Stimulated activated CD4-positive, alpha-beta T cell treated with anti-CD3 and anti-CD28 coated beads, Interleukin-2, amount 100 ng/mL, for 48 hours (primary cell): Measurements from ENCODE around the gene CLCA2.

ENCODE experiments used
- DNase-seq, 2 donors: peaks; one replicate each; pipeline ENCODE4 v3.0.0-alpha.2; 2020

Gene CLCA2

DNA sequence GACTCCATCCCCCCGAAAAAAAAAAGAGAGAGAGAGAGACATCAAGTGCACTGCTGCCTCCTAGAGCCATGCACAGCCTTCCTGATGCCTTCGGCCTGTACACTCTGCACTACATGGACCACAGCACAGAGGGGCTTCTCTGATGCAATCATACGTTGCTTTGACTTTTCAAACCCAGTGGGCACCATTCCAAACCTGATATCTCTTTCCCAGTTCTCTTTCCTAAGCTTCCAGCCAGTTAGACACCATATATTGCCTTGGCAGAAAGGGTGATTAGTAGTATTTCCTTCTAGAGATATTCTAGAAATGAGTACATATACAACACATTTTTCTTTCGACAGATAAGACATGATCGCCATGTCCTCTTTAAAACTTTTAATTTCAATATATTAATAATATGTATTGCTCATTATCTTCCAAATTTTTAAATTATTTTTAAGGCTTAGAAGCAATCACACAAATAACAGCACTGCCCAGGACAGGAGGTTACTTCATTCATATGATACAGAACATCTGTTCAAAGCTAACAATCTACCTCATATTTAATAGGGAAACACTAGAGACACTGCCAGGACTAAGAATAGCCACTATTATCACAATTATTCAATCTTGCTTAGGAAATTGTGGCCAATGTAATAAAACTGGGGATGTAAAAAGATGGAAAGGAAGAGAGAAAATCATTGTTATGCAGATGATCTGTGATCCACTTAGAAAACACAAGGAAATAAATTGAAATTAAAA is 54.6 kb downstream of the CLCA2 start:
- no peak for DNase-seq

- DNase-seq, result no peak
These were observed 58.0 kb downstream of the CLCA2 start for GRCh38 chr1:86481966-86482365.

- DNase-seq, result no peak
These were observed 63.3 kb downstream of the CLCA2 start for GRCh38 chr1:86487131-86487810.

DNA sequence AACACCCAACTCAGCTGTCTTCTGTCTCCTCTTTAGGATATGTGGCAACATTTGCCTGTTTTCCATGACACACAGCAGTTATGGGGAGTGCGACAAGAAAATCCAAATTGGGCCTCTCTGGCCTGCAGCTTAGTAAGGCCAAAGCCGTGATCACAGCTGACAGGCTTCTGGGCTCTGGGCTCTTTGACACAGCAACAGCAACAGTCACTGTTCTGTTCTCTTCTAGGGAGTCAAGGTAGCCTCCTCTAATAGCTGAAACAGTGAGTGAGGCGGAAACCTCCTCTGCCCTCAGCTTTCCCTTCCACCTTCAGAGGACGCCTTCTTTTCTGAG is 63.8 kb downstream of the CLCA2 start:
- DNase-seq, result no peak

GRCh38 chr1:86489242-86489878 is 65.4 kb downstream of the CLCA2 start:
- DNase-seq, result no peak

DNA sequence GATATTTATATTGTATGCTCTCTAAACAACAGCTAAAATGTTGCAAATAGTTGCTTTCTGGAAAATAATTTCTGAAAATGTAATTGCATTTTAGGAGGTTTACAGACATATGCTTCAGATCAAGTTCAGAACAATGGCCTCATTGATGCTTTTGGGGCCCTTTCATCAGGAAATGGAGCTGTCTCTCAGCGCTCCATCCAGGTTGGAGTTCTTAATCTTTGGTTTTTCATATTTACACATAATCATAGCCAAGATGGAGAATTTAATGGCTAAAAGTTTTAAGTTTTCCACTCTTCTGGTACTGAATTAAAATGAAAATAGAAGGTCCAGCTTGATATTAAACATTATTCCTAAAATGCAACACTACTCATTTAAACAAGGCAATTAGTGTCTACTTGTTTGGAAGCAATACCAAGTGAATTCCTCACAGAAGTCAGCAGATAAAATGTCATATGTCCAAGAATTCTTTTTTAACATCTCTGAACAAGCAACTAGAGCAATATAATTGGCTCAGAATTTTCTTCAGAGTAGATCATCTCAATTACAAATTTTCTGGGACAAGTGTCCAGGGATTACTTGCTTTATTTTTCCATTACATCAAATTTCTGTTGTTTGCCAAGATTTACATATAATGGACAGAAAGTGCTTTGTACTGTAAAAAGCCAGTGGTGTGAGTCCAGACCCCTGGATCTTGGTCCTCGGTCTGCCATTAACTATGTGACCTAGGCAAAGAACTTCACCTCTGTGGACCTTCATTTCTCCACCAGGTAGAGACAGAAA is 67.4 kb downstream of the CLCA2 start:
- no peak for DNase-seq

GRCh38 chr1:86498281-86498680 is 74.3 kb downstream of the CLCA2 start:
- no peak for DNase-seq

DNA sequence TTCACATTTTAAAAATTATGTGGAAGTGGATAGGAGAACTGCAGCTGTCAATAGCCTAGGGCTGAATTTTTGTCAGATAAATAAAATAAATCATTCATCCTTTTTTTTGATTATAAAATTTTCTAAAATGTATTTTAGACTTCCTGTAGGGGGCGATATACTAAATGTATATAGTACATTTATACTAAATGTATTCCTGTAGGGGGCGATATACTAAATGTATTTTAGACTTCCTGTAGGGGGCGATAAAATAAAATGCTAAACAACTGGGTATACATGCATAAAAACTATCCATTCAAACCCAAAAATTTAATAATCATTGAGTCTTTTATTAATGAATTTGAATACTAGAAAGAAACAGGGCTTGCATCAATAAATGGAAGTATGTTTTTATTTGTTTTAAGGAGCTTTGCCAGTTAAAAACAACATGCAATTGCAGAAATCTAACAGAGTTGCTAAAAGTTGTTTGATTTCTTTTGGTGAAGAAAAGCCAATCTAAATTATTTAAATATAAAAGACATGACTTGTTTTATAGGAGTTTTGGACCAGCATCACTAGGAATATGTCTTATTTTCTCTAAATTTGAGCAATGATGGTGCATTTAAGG is 76.1 kb downstream of the CLCA2 start:
- no peak for DNase-seq

DNA sequence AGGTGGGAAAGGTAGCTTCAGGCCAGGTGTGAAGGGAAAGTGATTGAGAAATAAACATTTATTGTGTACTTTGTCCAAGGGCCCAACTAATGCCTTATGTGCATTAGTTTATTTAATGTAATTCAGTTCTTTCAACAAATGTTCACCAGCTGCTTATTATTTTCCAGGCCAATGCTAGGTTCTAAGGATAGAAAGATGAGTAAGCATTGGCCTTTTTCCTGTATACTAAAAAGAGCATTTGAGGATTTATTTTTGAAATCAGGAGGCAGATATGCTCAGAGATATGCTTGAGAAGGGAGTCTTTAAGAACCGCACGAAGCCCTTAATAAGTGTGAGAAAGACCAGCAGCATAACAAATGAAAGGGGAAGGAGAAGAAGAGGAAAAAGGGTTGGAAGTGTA is 76.7 kb downstream of the CLCA2 start:
- no peak for DNase-seq

- DNase-seq, result peak; percentile 4 to 13
These were observed 78.2 kb downstream of the CLCA2 start for GRCh38 chr1:86502125-86502646.

- DNase-seq, result no peak
These were observed 78.9 kb downstream of the CLCA2 start for GRCh38 chr1:86502721-86503405.

GRCh38 chr1:86503406-86504136 is 79.6 kb downstream of the CLCA2 start:
- DNase-seq, result no peak

DNA sequence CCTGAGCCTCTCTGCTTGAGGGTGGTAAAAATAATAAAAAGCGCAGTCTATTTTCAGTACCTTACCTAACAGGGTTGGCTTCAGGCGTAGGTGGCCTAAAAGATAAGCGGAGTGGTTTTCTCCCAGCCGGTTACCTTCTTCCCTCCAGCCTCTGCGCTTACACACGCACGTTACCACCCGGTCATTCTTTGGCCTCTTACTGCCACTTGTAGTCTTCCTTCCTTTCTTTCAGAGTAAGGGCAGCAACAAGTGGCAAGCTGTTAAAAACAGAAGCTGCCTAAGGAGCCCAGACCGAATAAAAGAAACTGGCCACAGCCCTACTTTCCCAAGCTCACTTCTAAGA is 80.1 kb downstream of the CLCA2 start:
- no peak for DNase-seq

DNA sequence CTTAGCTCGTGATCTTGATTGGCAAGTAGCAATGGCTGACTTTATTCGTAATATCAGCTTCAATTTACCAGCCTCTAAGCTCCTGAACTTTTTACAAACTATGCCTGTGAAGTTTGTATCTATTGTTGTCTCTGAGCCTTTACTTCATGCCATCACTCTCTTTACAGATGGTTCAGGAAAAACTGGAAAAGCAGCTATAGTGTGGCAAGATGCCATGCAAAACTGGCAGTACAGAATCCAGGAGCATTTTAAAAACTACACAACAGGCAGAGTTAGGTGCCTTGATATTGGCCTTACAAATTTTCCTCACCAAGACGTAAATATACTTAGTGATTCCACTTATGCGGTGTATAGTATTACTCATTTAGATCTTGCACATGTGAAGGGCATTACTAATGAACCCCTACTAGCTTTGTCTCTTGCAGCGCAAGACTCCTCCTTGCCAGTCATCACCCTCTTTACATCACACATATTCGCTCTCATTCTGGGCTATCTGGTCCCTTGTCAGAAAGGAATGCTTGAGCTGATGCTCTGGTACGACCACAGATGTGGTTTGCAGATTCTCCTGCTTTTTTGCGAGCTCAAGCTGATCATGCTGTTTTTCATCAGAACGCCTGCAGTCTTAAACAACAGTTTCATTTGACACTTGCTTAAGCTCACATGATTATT is 81.1 kb downstream of the CLCA2 start:
- DNase-seq, result no peak

- DNase-seq, result no peak
These were observed 81.6 kb downstream of the CLCA2 start for GRCh38 chr1:86505564-86505902.
